HPDE6-E6E7 (cell line): ENCODE results near the gene PRAC2.
"Not testable (repeated sequence)": the region's sequence is repeated elsewhere in the genome, so short reads cannot be mapped to it uniquely, and the experiment has no call there.

ENCODE experiments used
- DNase-seq: peaks from one replicate; pipeline ENCODE4 v3.0.0; 2011; ENCODE audit warnings: missing footprints; ENCODE audit errors: extremely low spot score

The PRAC2 gene

GRCh38 chr17:48722915-48723422, at the start of gene PRAC2:
Gene PRAC2, plus strand, starts transcription at chr17:48723185. Its CDS starts 1,226 bp downstream, at chr17:48724411.
- DNase-seq: no peak

- no peak for DNase-seq
These were observed 45.9 kb upstream of the PRAC2 start for GRCh38 chr17:48676963-48677558.

- peak; percentile 72 for DNase-seq
These were observed 44.6 kb upstream of the PRAC2 start for GRCh38 chr17:48678141-48678971.

- DNase-seq: no peak
These were observed 43.4 kb upstream of the PRAC2 start for GRCh38 chr17:48679385-48680096.

GRCh38 chr17:48681609-48682008, 41.4 kb upstream of the PRAC2 start:
- DNase-seq: no peak

- DNase-seq: no peak
These were observed 32.3 kb upstream of the PRAC2 start for GRCh38 chr17:48690655-48691054.

- no peak for DNase-seq
These were observed 30.9 kb upstream of the PRAC2 start for GRCh38 chr17:48692049-48692448.

GRCh38 chr17:48693178-48693577, 29.8 kb upstream of the PRAC2 start:
- no peak for DNase-seq

GRCh38 chr17:48701864-48702532, 21.0 kb upstream of the PRAC2 start:
- DNase-seq: no peak

GRCh38 chr17:48704361-48705248, 18.4 kb upstream of the PRAC2 start:
- DNase-seq: no peak

- no peak for DNase-seq
These were observed 11.9 kb upstream of the PRAC2 start for GRCh38 chr17:48711128-48711527.

- DNase-seq: no peak
These were observed 7.2 kb upstream of the PRAC2 start for GRCh38 chr17:48715496-48716399.

GRCh38 chr17:48716549-48716948, 6.4 kb upstream of the PRAC2 start:
- not testable (repeated sequence) for DNase-seq

- DNase-seq: no peak
These were observed 5.4 kb upstream of the PRAC2 start for GRCh38 chr17:48717367-48718226.

GRCh38 chr17:48718227-48718760, 4.7 kb upstream of the PRAC2 start:
- DNase-seq: no peak

- no peak for DNase-seq
These were observed 4.0 kb upstream of the PRAC2 start for GRCh38 chr17:48718761-48719641.

- no peak for DNase-seq
These were observed 3.2 kb upstream of the PRAC2 start for GRCh38 chr17:48719642-48720265.
